DMS114 treated with DMSO at 0.1 percent for 48 hours (cell line): ENCODE measurements around the gene MMP8.
"Not testable (repeated sequence)": the region's sequence is repeated elsewhere in the genome, so short reads cannot be mapped to it uniquely, and the experiment has no call there.

Experiments used
- DNase-seq: peaks from one replicate; lab custom pipeline; 2025; ENCODE audit not compliant: unreplicated experiment; lab: John Stamatoyannopoulos, UW

Gene MMP8, protein sequence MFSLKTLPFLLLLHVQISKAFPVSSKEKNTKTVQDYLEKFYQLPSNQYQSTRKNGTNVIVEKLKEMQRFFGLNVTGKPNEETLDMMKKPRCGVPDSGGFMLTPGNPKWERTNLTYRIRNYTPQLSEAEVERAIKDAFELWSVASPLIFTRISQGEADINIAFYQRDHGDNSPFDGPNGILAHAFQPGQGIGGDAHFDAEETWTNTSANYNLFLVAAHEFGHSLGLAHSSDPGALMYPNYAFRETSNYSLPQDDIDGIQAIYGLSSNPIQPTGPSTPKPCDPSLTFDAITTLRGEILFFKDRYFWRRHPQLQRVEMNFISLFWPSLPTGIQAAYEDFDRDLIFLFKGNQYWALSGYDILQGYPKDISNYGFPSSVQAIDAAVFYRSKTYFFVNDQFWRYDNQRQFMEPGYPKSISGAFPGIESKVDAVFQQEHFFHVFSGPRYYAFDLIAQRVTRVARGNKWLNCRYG

DNA sequence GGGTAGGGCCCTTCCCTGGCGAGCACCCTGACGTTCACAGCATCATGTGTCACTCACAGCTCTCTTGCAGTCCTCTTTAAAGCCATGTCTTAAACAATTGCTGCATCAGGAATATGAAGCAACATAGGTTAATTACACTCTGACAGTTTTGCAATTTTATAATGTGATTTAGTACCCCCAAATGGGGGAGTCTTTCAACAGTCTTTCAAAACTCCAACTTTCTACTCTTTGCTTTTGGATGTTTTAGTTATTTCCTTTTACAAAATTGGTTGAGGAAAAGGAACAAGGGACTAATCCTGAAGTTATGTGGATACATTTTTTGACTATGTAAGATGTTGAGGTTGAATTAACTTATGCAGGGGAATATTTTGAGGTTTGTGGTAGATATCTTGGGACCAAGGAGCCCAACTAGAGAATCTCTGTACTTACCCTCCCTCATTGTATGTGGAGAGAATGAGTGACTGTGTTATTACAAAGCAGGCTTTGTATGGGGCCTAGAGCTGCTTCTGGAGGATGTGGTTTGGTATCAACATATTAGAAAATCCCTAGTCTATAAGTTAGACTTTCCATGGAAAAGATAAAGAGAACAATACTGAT, at the start of gene MMP8:
MMP8 (minus strand) TSS at position 51 of the 597 bp plus-strand sequence. CDS start 99 bp downstream, outside the sequence.
- no peak for DNase-seq

DNA sequence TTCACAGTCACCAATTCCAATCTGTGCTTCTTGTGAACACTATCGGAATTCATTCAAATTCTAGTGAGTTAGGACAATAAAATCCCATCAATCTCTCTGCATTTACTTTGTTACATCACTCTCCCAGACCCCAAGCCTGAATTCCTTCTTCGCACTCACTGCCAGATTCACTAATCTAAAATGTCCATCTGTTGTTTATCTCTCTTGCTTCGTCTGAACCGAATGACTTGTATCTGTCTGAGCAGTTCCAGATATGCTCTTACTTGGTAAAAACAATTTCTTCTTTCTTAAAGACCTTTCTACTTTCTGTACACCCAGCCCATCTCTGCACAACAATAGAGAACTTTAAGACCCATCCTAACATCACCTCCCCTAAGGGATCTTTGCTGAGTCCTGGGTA, 48.6 kb upstream of the MMP8 start:
- DNase-seq, result no peak

DNA sequence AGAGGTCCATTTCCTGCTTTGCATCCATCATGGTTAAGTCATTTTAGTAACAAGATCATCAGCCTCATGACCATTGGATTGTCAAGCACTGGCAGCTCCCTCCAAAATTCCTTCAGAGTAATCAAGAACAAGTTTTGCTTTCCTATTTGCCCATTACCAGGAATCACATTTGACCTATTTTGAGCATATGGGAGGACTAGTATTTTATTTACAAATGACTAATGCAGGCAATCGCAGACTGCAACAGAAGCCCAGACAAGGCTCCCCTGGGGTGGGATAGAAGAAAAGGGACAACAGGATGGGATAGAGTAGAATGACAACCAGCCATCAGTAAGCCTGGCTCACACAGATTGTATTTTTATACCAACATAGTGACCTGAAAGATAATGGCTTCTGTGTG, 46.6 kb upstream of the MMP8 start:
- DNase-seq, result peak; percentile 41

DNA sequence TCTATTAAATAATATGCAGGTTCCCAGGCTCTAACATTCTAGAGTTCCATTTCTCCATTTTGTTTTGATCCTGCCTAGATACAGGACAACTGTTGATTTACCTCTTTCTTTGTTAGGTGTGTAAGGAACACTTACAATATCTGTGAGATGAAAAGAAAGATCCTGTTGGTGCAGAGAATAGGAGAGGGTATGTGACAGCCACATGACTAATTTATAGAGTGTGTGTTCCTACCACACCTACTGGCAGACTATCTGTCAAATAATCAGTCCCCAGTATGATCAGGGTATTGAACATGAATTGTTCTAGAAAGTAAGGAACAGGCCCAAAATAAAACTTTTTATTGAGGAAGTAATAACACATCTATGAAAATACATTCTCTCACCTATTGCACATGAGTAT, 45.4 kb upstream of the MMP8 start:
- no peak for DNase-seq

DNA sequence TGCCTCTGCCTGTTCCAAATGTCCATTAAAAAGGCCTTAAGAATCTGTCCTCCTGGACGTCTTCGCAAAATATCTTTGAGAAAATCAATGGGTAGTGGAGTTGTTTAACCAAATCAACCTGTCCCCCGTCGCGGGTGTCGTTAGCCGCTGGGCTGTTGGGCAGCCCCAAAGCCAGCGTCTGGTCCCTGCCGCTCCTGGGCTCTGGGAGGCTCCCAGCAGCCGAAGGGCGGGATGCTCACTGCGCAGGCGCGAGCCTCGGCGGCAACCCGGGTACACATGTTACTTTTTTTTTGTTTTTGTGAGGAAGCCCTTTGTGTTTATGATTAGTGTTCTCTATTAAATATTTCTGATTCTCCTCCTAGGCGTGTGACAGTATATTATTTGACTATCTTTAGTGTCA, 43.0 kb upstream of the MMP8 start:
- no peak for DNase-seq

DNA sequence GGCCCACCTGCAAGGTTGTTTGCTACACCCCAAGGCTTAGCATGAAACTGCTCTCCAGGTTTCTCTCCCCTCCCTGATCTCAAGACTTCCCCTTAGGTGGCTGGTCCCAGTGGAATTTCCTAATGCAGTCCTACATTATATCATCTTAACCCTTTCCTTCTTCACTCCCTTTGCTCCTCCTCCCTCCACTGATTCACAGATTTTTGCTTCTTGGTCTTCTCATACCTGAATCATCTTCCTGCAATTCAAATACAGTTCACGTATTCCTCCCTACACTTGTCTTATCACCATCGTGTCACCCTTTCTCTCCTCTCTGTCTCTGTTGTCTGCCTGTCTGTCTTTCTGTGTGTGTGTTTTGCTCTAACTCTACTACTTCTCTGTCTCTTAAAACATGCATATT, 38.7 kb upstream of the MMP8 start:
- DNase-seq, result peak; percentile 21

DNA sequence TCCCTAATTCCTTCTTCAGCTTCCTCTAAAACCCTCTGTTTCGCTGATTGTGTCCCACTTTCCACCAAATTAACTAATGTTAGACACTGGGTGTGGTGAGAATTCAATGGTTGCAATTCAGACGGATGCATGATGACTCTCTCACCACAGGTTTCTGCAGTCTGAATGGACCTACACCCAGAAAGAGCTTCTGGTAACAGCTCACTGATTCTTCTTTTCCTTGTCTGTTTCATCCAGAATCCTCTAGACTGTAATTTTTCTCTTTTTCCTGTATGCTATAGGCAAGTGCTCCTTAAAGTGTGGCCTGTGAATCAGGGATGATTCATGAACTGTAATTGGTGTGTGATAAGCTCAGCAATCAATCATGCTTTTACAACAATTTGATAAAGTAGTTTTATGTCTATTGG, 37.6 kb upstream of the MMP8 start:
- DNase-seq, result peak; percentile 56

DNA sequence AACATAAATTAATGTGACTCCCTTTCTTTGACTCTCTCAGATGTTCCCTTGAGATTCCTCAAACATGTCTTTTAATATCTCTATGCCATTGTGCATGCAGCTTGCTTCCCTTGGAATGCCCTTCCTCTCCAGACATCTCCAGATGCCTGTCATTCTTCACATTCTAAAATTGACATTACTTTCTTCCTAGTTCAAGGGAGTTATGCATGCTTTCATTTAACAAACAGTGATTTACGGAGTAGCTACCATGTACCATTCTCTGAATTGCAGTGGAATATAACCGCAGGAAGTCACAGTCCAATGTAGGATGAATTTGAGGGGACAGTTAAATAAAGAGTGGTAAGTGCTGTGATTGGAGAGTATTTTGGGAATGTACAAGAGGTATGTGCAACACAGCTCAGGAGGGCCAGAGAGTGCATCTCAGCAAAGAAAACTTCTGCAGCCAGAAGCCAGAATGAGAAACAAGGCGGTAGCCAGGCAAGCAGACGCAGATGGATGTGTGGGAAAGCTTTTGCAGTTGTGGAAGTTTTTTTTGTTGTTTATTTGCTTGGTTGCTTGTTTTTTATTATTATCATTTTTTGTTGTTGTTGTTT, 37.0 kb upstream of the MMP8 start:
- DNase-seq, result peak; percentile 96

DNA sequence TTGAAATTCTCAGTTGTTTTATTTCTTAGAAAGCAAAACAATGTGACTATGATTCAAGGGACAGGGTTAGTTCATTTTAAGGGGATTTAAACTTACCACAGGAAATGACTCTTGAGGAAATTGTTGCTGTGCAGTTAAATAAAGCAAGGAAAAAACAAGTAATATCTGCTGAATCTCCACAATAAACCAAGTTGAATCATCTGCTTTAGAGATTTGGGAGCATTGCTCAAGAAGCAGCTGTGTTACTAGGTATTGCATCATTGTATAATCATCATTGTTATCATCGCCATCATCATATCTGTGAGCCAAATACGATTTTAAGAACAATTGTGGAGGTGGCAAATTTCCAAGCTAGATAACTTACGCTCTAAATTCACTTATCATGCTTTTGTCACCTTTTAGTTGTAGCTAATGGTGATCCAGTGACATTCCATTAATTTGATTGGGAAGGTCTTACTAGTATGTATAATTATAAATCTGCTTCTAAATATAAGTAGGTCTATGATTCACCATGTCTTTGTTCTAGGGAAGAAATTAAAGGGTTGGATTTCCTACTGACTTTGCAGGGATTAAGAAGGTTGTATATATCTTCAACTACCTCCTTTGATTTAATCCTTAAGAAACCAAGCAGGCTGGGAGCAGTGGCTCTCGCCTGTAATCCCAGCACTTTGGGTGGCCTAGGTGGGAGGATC, 35.7 kb upstream of the MMP8 start:
- DNase-seq, result peak; percentile 71

DNA sequence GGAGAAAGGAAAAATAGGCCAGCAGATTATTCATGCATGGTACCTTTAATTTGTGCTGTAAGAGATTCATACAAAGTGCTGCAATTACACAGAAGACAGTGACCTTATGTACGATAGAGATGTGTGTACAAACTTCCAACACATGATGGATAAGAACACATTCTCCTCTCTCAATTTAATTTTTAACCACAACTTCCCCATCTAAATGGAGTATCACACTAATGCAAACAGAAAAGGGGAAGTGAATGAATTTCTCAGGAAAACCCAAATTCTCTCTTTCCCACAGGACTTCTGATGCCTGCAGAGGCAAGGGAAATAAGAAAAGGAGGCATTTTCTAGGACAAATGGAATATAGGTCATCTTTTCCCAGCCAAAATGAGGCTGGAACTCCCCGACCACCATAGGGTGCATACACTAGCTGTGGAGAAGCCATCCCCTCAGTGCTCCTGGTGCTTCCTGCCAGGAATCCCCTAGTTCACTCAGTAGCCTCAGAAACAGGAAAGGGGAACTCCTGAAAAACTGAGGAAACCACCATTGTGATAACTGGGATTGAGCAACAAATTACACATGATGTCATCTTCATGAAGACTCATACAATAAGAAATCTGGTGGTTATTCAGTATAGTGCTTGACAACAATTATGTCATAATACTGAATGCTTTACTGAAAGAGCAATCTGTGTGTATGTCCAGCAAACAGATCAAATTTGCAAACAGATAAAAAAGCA, 33.2 kb upstream of the MMP8 start:
- no peak for DNase-seq

DNA sequence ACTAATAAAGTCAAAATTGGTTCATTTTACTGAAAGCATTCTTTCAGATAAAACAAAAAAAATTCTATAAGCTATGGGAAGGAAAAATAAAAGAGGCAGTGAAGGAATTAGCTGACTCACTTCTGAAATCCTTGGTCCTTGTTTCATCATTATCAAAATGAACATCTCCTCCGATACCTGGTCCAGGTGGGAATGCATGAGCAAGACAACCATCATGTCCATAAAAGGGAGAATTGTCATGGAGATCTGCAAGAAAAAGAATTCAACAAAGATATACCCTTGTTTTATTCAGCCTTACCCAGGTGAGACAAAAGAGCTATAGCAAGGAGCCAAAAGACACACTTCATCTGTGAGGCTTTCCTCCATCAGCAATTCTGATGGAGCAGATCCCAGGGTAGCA, 28.5 kb upstream of the MMP8 start:
- no peak for DNase-seq

DNA sequence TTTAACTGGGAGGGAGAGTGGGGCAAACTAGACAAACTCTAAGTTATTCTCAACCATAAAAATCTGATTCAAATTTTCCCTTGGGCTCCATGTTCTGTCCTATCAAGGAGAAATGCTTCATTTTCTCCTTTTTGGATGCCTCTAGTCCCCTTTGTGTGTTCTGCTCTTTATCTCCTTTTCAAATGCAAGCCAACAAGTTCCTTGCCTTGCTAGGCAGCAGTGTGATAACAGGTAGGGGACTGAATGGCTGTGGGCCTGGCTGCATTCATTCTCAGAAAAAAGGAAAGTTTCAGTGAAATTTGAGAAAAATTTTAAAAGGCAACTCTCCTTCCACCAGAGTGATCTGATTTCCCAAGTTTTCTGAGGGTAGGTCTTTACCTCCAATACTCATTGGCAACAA, 26.9 kb upstream of the MMP8 start:
- no peak for DNase-seq

DNA sequence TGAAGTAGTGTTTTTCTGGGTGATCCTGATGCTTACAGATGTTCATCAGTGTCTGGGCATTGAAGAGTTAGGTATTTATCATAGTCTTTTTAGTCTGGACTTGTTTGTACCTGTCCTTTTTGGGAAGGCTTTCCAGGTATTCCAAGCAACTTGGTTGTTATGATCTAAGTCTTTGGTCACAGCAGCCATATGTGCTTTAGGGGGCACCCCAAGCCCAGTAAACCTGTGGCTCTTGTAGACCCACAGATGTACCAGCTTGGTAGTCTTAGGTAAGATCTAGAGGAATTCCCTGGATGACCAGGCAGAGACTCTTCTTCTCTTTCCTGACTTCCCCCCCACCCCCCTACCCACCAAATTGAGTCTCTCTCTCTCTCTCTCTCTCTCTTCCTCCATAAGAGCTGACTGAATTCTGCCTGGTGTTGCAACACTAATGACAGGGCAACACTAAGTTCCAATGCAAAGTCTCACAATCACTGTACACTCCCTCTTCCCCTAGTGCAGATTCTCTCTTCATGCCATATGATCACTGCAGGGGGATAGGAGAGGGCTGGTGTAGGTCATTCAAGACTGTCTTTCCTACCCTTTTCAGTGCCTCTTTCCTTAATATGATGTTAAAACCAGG, 24.5 kb upstream of the MMP8 start:
- DNase-seq, result no peak

DNA sequence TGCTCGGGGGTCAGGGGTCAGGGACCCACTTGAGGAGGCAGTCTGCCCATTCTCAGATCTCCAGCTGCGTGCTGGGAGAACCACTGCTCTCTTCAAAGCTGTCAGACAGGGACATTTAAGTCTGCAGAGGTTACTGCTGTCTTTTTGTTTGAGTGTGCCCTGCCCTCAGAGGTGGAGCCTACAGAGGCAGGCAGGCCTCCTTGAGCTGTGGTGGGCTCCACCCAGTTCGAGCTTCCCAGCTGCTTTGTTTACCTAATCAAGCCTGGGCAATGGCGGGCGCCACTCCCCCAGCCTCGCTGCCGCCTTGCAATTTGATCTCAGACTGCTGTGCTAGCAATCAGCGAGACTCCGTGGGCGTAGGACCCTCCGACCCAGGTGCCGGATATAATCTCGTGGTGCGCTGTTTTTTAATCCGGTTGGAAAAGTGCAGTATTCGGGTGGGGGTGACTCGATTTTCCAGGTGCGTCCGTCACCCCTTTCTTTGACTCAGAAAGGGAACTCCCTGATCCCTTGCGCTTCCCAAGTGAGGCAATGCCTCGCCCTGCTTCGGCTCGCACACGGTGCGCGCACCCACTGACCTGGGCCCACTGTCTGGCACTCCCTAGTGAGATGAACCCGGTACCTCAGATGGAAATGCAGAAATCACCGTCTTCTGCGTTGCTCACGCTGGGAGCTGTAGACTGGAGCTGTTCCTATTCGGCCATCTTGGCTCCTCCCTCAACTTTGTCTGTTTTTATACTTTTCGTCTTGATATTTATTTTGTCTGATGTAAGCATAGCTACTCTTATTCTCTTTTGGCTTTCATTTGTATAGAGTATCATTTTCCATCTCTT, 22.2 kb upstream of the MMP8 start:
- not testable (repeated sequence) for DNase-seq

DNA sequence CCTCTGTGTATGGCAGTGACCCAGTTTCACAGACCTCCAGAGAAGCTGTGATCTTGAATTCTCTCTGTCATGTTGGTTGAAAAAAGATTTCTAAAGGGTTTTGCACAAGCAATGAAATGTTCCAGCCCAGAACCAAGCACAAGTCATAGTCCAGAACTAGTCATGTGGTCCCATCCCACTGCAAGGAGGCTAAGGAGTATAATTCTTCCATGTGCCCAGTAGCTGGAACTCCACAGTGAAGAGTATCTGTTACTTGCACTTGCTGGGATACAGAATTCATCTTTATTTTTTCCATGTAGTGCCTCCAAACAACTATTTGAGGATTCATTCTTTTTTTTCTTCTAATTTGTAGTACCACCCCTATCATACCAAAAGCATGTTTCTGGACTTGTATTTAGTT, 9.9 kb upstream of the MMP8 start:
- no peak for DNase-seq

DNA sequence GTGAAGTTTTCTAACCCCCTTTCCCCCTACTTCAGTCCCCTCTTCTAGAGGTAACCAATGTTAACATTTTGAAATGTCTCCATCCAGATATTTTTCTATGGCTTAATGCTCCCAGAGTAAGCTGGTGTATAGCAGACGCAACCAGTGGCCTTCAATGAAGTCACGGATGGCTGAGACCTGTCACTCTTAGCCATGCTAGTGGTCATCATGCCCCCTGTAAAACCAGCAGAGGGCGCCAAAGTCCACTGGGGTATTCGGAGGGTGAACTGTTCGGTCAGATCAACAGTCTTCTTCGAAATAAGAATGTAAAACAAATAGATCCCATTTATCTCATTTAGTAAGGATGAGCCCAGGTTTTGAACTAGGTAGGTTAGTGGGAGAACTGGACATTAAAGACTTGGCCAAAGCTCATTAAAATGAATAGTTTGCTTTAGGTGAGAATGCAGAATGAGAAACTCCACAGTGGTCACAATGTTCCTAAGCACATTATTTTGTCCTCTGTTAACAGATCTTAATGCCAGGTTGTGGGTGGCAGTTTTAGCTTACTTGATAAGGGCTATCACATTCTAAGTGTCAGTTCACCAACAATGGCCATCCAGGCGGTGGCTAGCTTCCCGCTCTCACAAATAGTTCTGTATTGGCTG, 8.6 kb upstream of the MMP8 start:
- peak; percentile 54 for DNase-seq

DNA sequence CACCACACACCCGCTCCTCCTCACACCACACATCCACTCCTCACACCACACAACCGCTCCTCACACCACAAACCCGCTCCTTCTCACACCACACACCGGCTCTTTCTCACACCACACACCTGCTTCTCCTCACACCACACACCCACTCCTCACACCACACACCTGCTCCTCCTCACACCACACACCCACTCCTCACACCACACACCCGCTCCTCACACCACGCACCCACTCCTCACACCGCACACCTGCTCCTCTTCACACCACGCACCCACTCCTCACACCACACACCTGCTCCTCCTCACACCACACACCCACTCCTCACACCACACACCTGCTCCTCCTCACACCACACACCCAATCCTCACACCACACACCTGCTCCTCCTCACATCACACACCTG, 6.2 kb upstream of the MMP8 start:
- DNase-seq, result not testable (repeated sequence)

DNA sequence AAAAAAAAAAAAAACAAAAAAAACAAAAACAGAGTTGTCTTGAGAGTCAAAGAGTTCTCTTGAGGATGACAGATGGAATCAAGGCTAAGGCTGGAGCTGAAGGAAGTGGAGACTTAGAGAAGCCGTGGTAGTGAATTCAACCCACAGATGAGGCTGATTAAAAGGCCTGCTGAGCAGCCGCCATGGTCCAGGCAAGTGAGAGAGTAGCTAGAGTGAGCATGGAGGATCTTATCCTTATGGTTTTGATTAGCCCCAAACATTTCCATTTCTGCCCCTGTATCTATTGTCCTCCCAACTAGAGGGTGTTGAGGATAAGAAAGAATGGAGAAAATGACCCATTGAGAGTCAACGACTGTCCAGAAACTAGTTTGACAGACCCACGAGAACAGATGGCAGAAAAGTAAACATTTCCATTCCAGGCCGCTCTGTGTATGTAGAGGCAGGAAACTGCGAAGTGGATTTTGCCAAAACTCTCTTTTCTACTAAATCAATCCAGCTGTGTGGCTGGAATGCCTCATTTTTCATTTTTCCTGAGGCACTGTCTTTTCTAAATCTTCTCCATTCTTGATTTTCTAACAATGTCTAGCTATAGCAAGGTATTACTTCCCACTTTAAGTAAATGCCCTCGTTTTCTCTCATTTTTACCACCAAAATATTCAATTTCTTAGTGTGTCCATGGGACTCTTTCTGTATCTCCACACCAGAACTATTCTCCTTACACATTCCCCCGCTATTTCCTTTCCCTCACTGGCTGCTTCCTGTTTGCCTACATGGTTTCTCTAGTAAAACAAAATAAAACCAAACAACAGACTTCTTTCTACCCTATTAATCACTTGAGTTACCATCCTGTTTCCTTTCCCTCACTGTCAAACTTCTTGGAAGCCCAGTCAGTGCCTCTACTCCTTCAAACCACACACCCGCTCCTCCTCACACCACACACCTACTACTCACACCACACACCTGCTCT, 5.4 kb upstream of the MMP8 start:
- DNase-seq, result no peak
